ENCODE data around the gene DSEL. TPM values are rescaled to one million over a fixed set of nuclear protein-coding genes. Genes with fewer than 3 reads are reported as not detected.

Gene DSEL
- total RNA-seq, 1 donor from 2014 or later, result 16.5 TPM

GRCh38 chr18:67550872-67551520 is 34.5 kb upstream of the DSEL start:
- Histone ChIP-seq H3K4me1 (ENCODE audit: insufficient read depth, low read length) (no peaks in the 10 kb centered on the region), H4K20me1 (ENCODE audit: insufficient read depth, low read length) (no peaks in the 10 kb centered on the region), H2AFZ (ENCODE audit: low read depth, low read length) (no peak overlapping the region), H3K27ac (ENCODE audit: low read depth, low read length) (no peak overlapping the region), H3K4me3 (ENCODE audit: insufficient read depth, low read depth, low read length) (no peak overlapping the region), H3K79me2 (ENCODE audit: insufficient read depth, low read length) (no peaks in the 10 kb centered on the region), H3K9me3 (ENCODE audit: insufficient read depth, low read depth, low read length) (no peaks in the 10 kb centered on the region), H3K27me3 (ENCODE audit: insufficient read depth, low read length) (no peaks in the 10 kb centered on the region), H3K4me2 (ENCODE audit: low read length) (no peak overlapping the region), H3K9ac (ENCODE audit: low read length) (no peak overlapping the region), H3K36me3 (ENCODE audit: insufficient read depth, low read length) (no peaks in the 10 kb centered on the region)
- Mint-ChIP-seq H3K4me3 (ENCODE audit: unreplicated experiment) (no peak overlapping the region), H3K4me1 (ENCODE audit: low read depth, unreplicated experiment) (peaks cover 2% of the 10 kb centered on the region), H3K27me3 (ENCODE audit: low read depth, unreplicated experiment) (no peaks in the 10 kb centered on the region), H3K9me3 (ENCODE audit: unreplicated experiment) (no peaks in the 10 kb centered on the region), H3K36me3 (ENCODE audit: low read depth, unreplicated experiment) (no peaks in the 10 kb centered on the region), H3K27ac (ENCODE audit: unreplicated experiment) (no peak overlapping the region)
- DNase-seq (ENCODE audit: low read depth) (no peak), FAIRE-seq (no peak)
- no peak for TF ChIP-seq EZH2 (IDR thresholded peaks at IDR 0.05; ENCODE audit: insufficient read depth, low read length)
- TF ChIP-seq, protein P1, sequence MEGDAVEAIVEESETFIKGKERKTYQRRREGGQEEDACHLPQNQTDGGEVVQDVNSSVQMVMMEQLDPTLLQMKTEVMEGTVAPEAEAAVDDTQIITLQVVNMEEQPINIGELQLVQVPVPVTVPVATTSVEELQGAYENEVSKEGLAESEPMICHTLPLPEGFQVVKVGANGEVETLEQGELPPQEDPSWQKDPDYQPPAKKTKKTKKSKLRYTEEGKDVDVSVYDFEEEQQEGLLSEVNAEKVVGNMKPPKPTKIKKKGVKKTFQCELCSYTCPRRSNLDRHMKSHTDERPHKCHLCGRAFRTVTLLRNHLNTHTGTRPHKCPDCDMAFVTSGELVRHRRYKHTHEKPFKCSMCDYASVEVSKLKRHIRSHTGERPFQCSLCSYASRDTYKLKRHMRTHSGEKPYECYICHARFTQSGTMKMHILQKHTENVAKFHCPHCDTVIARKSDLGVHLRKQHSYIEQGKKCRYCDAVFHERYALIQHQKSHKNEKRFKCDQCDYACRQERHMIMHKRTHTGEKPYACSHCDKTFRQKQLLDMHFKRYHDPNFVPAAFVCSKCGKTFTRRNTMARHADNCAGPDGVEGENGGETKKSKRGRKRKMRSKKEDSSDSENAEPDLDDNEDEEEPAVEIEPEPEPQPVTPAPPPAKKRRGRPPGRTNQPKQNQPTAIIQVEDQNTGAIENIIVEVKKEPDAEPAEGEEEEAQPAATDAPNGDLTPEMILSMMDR (IDR thresholded peaks at IDR 0.05; ENCODE audit: insufficient read depth, low read depth, low read length), result no peak

GRCh38 chr18:67549946-67550345 is 33.4 kb upstream of the DSEL start:
- Histone ChIP-seq H3K9ac (ENCODE audit: low read length) (no peak overlapping the region), H3K79me2 (ENCODE audit: insufficient read depth, low read length) (no peaks in the 10 kb centered on the region), H3K4me1 (ENCODE audit: insufficient read depth, low read length) (no peaks in the 10 kb centered on the region), H3K27me3 (ENCODE audit: insufficient read depth, low read length) (no peaks in the 10 kb centered on the region), H3K4me2 (ENCODE audit: low read length) (no peak overlapping the region), H2AFZ (ENCODE audit: low read depth, low read length) (no peak overlapping the region), H3K4me3 (ENCODE audit: insufficient read depth, low read depth, low read length) (no peak overlapping the region), H4K20me1 (ENCODE audit: insufficient read depth, low read length) (no peaks in the 10 kb centered on the region), H3K36me3 (ENCODE audit: insufficient read depth, low read length) (no peaks in the 10 kb centered on the region), H3K9me3 (ENCODE audit: insufficient read depth, low read depth, low read length) (no peaks in the 10 kb centered on the region), H3K27ac (ENCODE audit: low read depth, low read length) (no peak overlapping the region)
- no peak for DNase-seq (ENCODE audit: low read depth)
- no peaks in the 10 kb centered on the region for H3K36me3 Mint-ChIP-seq (ENCODE audit: low read depth, unreplicated experiment)
- H3K4me1 Mint-ChIP-seq (ENCODE audit: low read depth, unreplicated experiment), result peaks cover 2% of the 10 kb centered on the region
- TF ChIP-seq, protein P1 (IDR thresholded peaks at IDR 0.05; ENCODE audit: insufficient read depth, low read depth, low read length), result no peak
- TF ChIP-seq EZH2 (IDR thresholded peaks at IDR 0.05; ENCODE audit: insufficient read depth, low read length), result no peak
- H3K9me3 Mint-ChIP-seq (ENCODE audit: unreplicated experiment), result no peaks in the 10 kb centered on the region
- no peak for FAIRE-seq
- no peak overlapping the region for H3K27ac Mint-ChIP-seq (ENCODE audit: unreplicated experiment)
- no peak overlapping the region for H3K4me3 Mint-ChIP-seq (ENCODE audit: unreplicated experiment)
- H3K27me3 Mint-ChIP-seq (ENCODE audit: low read depth, unreplicated experiment), result no peaks in the 10 kb centered on the region

DNA sequence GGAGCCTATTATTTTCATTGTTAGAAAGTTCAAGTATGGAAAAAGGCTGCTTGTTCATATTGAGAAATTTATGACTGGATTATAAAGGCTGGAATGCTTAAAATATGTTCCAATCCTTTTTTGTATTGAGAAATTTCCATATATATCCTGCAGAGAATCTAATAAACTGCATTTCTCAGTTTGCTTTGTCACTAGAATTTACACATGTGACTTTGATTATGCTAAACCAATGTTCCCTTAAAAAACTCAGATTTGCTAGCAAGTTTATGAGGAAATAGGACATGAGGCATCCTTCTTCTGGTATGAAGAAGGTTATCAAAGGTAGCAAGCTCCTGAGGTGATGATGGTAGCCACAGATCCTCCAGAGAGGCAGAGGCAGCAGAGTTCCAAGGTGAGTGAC is 29.2 kb upstream of the DSEL start:
- FAIRE-seq (no peak), DNase-seq (ENCODE audit: low read depth) (no peak)
- Histone ChIP-seq H3K9ac (ENCODE audit: low read length) (no peak overlapping the region), H3K4me1 (ENCODE audit: insufficient read depth, low read length) (no peaks in the 10 kb centered on the region), H3K27ac (ENCODE audit: low read depth, low read length) (no peak overlapping the region), H3K79me2 (ENCODE audit: insufficient read depth, low read length) (no peaks in the 10 kb centered on the region), H3K4me2 (ENCODE audit: low read length) (no peak overlapping the region), H3K9me3 (ENCODE audit: insufficient read depth, low read depth, low read length) (no peaks in the 10 kb centered on the region), H2AFZ (ENCODE audit: low read depth, low read length) (no peak overlapping the region), H4K20me1 (ENCODE audit: insufficient read depth, low read length) (no peaks in the 10 kb centered on the region), H3K27me3 (ENCODE audit: insufficient read depth, low read length) (no peaks in the 10 kb centered on the region), H3K4me3 (ENCODE audit: insufficient read depth, low read depth, low read length) (no peak overlapping the region), H3K36me3 (ENCODE audit: insufficient read depth, low read length) (no peaks in the 10 kb centered on the region)
- TF ChIP-seq EZH2 (IDR thresholded peaks at IDR 0.05; ENCODE audit: insufficient read depth, low read length), result no peak
- Mint-ChIP-seq H3K4me1 (ENCODE audit: low read depth, unreplicated experiment) (no peaks in the 10 kb centered on the region), H3K36me3 (ENCODE audit: low read depth, unreplicated experiment) (no peaks in the 10 kb centered on the region), H3K27me3 (ENCODE audit: low read depth, unreplicated experiment) (no peaks in the 10 kb centered on the region), H3K9me3 (ENCODE audit: unreplicated experiment) (no peaks in the 10 kb centered on the region), H3K27ac (ENCODE audit: unreplicated experiment) (no peak overlapping the region), H3K4me3 (ENCODE audit: unreplicated experiment) (no peak overlapping the region)
